Measurements from ENCODE around the gene OR7G1.
"Not testable (repeated sequence)": the region's sequence is repeated elsewhere in the genome, so short reads cannot be mapped to it uniquely, and the experiment has no call there.

Gene OR7G1

GRCh38 chr19:9076901-9077300 is 38.7 kb downstream of the OR7G1 start:
- no peak for ATAC-seq

GRCh38 chr19:9075064-9075949 is 40.3 kb downstream of the OR7G1 start:
- ATAC-seq (no peak), DNase-seq (peak; percentile 4)

More at GRCh38 chr19:9076901-9077300, 38.7 kb downstream of the OR7G1 start:
- no peak for DNase-seq

- DNase-seq, result no peak
Observed at GRCh38 chr19:9073806-9074205, 41.8 kb downstream of the OR7G1 start.

DNA sequence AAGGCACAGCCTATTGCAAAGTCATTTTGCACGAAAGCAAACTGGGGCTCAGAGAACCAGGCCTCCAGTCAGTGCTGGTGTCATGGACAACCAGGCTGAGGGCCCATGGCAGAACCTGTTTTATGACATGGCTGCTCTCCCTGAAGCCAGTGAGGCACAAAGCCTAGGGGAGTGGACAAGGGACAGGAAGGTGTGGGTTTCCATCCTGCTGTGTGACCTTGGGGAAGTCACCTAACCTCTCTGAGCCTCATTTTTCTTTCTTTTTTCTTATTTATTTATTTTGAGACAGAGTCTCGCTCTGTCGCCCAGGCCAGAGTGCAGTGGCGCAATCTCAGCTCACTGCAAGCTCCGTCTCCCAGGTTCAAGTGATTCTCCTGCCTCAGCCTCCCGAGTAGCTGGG is 43.8 kb downstream of the OR7G1 start:
- DNase-seq, ATAC-seq: not testable (repeated sequence)

More at GRCh38 chr19:9073806-9074205, 41.8 kb downstream of the OR7G1 start:
- ATAC-seq, result no peak

- ATAC-seq (no peak), DNase-seq (no peak)
Observed at GRCh38 chr19:9070066-9070465, 45.5 kb downstream of the OR7G1 start.

DNA sequence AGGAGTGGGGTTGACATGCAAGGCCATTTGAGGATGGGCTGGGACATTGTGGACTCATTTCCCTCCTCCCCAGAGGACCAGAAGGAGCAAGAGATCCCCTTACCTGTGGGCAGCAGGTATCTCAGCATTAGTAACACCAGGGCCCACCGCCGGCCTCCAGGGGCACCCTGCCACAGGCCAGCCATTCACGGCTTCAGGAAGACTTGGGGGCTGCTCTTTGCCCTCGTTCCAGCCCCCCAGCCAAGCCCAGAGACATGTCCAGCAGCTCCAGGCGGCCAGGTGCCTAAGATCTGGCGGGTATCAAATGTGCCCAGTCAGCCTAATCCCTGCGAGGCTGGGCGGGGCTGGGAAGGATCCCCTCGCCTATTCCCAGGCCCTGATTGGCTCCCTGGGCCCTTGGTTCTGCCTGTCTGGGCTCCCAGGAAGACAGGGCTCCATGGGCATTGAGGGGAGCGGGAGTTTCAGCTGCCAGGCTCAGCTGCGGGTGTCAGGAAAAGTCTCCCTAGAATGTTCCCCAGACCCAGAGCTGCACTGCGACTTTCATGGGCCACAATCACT is 50.0 kb downstream of the OR7G1 start:
- ATAC-seq, result no peak
- no peak for DNase-seq
